Spleen (tissue), 7 donors: ENCODE data around the gene SIGLEC15.

Experiments
- POLR2A ChIP-seq, 3 donors: fragments of 450-650 bp; IDR thresholded peaks; one replicate each; pipeline ENCODE4 v1.5.1; 2017; ENCODE audit warnings: antibody characterized with exemption in 3 of 3, mild to moderate bottlenecking in 1 of 3
- POLR2AphosphoS5 ChIP-seq, 3 donors: sonication (generic); formaldehyde crosslinking; IDR thresholded peaks; one replicate each; pipeline ENCODE4 v1.5.1; 2017; ENCODE audit warnings: antibody characterized with exemption in 3 of 3
- TF ChIP-seq, protein P1 (sequence below), 11 experiments: fragments of 200-600 bp in 7 of 11; fragments of 450-650 bp in 4 of 11; sonication (generic) in 4 of 11; IDR thresholded peaks in 8 of 11; conservative IDR thresholded peaks in 3 of 11; 1 replicate in 7 of 11; 2 replicates in 4 of 11; pipeline versions ENCODE4 v1.4.0 to v1.8.0; 2016 to 2021; ENCODE audit warnings: antibody characterized with exemption in 11 of 11, inconsistent platforms in 4 of 11, mild to moderate bottlenecking in 1 of 11
- donor health status: DM: no; HTN: no; CAD: no; lungs with moderate emphysema.
- donor health status: DM: no; HTN: no; CAD: no.
- donor health status: DM: no; HTN: no; CAD: no.

DNA sequence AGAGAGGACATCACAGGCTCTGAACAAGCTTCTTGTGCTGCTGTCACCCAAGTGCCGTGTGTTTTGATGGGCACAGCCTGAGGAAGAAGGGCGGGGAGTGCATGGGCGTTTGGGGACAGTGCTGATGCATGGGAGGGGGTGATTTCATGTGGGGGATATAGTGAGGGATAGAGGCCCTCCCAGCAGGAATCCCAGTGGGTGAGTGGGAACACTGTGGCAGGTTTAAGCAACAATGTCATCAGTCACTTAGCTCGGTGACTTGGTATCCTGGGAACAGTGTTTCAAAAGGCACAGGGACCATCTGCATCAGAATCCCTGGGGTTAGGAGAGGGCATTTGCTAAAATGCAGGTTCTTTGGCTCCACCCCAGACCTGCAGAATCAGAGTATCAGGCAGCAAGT, 609 bp downstream of the SIGLEC15 start:
- TF ChIP-seq, protein P1, sequence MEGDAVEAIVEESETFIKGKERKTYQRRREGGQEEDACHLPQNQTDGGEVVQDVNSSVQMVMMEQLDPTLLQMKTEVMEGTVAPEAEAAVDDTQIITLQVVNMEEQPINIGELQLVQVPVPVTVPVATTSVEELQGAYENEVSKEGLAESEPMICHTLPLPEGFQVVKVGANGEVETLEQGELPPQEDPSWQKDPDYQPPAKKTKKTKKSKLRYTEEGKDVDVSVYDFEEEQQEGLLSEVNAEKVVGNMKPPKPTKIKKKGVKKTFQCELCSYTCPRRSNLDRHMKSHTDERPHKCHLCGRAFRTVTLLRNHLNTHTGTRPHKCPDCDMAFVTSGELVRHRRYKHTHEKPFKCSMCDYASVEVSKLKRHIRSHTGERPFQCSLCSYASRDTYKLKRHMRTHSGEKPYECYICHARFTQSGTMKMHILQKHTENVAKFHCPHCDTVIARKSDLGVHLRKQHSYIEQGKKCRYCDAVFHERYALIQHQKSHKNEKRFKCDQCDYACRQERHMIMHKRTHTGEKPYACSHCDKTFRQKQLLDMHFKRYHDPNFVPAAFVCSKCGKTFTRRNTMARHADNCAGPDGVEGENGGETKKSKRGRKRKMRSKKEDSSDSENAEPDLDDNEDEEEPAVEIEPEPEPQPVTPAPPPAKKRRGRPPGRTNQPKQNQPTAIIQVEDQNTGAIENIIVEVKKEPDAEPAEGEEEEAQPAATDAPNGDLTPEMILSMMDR (IDR thresholded peaks at IDR 0.05 in 8 of 11, conservative IDR thresholded peaks at IDR 0.05 in 3 of 11) = no peak
- no peak for TF ChIP-seq POLR2AphosphoS5 (IDR thresholded peaks at IDR 0.05)
- no peak for TF ChIP-seq POLR2A (IDR thresholded peaks at IDR 0.05)
